Measurements from ENCODE around the gene PRKN.
"Not testable (repeated sequence)": the region's sequence is repeated elsewhere in the genome, so short reads cannot be mapped to it uniquely, and the experiment has no call there.

The PRKN gene

GRCh38 chr6:162710936-162711335 is 16.6 kb downstream of the PRKN start:
- DNase-seq (ENCODE audit: low spot score), result no peak

GRCh38 chr6:162710419-162710818 is 17.1 kb downstream of the PRKN start:
- DNase-seq (ENCODE audit: low spot score), result no peak

GRCh38 chr6:162709431-162709830 is 18.1 kb downstream of the PRKN start:
- DNase-seq (ENCODE audit: low spot score), result no peak

DNA sequence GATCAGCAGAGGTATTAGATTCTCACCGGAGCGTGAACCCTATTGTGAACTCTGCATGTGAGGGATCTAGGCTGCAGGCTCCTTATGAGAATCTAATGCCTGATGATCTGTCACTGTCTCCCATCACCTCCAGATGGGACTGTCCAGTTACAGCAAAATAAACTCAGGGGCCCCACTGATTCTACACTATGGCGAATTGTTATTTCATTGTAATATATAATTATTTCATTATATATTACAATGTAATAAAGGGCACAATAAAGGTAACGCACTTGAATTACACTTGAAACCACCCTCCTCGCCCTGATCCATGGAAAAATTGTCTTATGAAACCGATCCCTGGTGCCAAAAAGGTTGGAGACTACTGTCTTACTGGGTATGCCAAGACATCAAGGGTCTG is 18.6 kb downstream of the PRKN start:
- no peak for DNase-seq (ENCODE audit: low spot score)

DNA sequence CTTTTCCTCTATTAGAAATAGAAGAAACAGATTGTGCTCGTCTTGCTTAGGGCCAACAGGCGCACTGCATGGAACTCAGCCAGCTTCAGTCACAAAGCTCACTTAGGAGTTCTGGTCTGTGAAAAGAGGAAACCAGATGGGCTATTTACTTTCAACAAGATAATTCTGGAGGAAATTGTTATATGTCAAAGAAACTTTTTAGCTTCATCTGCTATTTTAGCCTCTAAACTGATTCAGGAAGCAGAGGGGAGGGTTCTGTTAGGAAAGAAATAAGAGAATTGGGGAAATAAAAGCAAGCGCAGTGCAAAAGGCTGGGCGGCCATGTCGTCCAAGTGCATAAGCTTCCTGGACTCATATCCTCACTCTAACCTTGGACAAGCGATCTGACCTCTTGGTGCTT is 21.3 kb downstream of the PRKN start:
- peak; percentile 83 for DNase-seq (ENCODE audit: low spot score)

DNA sequence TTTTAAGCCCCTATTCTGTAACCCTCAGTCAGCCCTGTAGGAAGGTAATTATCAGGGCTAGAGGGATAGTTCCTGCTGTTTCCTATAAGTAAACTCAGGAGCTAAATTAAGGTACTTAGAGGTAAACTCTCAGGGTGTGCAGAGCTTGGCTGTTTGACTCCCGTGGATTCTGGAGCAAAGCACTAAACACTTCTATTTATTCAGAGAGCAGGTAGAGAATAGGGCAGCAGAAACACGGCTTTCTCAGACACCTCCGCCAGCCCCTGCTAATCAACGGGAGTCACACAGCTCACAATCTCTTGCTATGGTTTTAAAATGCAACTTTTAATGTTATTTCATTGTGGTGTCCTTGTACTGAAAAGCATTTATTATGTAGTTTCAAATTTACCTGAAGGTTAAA is 21.8 kb downstream of the PRKN start:
- peak; percentile 15 for DNase-seq (ENCODE audit: low spot score)

- DNase-seq (ENCODE audit: low spot score), result no peak
Observed at GRCh38 chr6:162704001-162704400, 23.6 kb downstream of the PRKN start.

GRCh38 chr6:162702446-162702845 is 25.1 kb downstream of the PRKN start:
- DNase-seq (ENCODE audit: low spot score), result no peak

GRCh38 chr6:162701551-162701950 is 26.0 kb downstream of the PRKN start:
- no peak for DNase-seq (ENCODE audit: low spot score)

DNA sequence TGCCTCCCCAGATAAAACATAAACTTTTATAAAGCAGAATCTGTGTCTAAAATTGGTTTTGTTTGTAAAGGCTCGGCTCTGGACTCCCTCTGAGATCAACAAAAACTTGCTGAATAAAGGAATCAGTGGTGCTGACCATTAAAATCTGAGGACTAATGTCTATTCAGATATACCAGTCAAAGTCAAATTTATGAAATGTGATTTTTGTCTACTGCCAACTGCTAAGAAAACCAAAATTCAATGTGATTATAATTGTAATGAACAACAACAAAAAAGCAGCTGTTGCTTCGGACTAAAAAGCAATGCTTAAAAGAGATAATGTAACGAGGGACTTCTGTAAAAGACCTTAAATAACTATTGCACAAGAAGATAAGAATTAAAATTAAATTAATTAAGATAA is 26.6 kb downstream of the PRKN start:
- DNase-seq (ENCODE audit: low spot score), result no peak

- DNase-seq (ENCODE audit: low spot score), result no peak
Observed at GRCh38 chr6:162699961-162700360, 27.6 kb downstream of the PRKN start.

- no peak for DNase-seq (ENCODE audit: low spot score)
Observed at GRCh38 chr6:162698440-162698839, 29.1 kb downstream of the PRKN start.

DNA sequence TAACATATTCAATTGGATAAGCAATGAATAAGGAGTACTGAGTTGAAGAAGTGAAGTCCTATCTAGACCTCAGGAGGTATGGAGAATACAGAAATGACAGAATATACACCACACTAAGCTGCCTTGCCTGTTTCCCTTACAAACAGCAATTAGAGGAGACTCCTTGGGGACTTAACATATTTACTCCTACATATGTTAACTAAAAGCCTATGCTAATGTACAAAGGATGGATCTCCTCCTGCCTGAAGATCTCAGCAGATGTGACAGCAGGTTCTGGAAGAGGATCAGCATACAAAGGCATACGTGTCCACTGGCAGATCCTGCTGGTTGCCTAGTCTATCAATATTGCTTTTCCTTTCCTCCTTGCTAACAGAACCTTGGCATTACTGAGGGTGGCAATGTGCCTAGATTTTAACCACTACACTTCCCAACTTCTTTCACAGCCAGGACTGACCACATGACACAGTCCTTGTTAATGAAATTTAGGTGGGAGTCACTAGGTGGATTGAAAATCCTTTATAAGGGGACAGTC is 29.6 kb downstream of the PRKN start:
- no peak for DNase-seq (ENCODE audit: low spot score)

- no peak for DNase-seq (ENCODE audit: low spot score)
Observed at GRCh38 chr6:162690158-162690557, 37.4 kb downstream of the PRKN start.

GRCh38 chr6:162688751-162689345 is 38.7 kb downstream of the PRKN start:
- DNase-seq (ENCODE audit: low spot score), result no peak

GRCh38 chr6:162685586-162685985 is 42.0 kb downstream of the PRKN start:
- no peak for DNase-seq (ENCODE audit: low spot score)

DNA sequence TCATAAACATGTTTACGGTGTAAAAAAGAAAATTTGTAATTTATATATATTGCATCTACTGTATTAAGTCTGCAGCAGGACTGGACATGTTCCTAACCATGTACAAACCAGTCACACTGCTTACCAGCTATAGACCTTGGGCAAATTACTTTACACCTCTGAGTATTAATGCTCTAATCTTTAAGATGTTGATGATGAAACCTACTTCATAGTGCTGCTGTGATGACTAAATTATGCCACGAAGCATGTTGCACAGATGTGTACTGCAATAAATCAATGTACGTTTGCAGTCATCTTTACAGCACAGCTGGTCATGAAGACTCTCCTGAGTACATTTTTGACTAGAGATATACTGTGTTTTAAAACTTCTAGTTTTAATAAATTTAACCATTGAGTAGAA is 42.6 kb downstream of the PRKN start:
- no peak for DNase-seq (ENCODE audit: low spot score)

- no peak for DNase-seq (ENCODE audit: low spot score)
Observed at GRCh38 chr6:162684052-162684451, 43.5 kb downstream of the PRKN start.

DNA sequence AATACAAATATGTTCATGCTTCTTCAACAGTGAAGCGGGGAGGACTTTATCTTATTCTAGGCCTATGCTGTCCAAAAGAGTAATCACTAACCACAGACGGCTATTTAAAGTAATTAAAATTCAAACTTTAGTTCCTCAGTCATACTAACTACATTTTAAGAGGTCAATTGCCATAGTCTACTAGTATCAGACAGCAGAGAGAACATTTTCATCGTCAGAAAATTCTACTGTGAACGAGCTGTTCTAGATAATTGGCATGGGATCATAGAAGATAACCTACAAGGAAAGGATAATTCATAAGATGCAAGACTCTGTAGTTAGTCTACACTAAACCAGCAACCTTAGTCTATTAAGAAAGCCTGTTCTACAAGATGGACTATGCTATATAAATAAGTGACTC is 44.4 kb downstream of the PRKN start:
- no peak for DNase-seq (ENCODE audit: low spot score)

GRCh38 chr6:162681447-162681846 is 46.1 kb downstream of the PRKN start:
- DNase-seq (ENCODE audit: low spot score), result no peak

- DNase-seq (ENCODE audit: low spot score), result no peak
Observed at GRCh38 chr6:162680871-162681270, 46.7 kb downstream of the PRKN start.

GRCh38 chr6:162680367-162680766 is 47.2 kb downstream of the PRKN start:
- DNase-seq (ENCODE audit: low spot score), result no peak

- no peak for DNase-seq (ENCODE audit: low spot score)
Observed at GRCh38 chr6:162679681-162680080, 47.9 kb downstream of the PRKN start.

DNA sequence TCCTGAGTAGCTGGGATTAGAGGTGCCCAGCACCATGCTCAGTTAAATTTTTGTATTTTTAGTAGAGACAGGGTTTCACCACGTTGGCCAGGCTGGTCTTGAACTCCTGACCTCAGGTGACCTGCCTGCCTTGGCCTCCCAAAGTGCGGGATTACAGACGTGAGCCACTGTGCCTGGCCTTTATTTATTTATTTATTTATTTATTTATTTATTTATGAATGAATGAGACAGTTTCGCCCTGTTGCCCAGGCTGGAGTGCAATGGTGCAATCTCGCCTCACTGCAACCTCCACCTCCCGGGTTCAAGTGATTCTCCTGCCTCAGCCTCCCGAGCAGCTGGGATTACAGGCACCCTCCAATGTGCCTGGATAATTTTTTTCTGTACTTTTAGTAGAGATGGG is 48.7 kb downstream of the PRKN start:
- DNase-seq (ENCODE audit: low spot score), result not testable (repeated sequence)

Data from cerebellar cortex (tissue), 1 donor.